Vagina (tissue), 2 donors: ENCODE data around the gene MPRIP. TPM values are rescaled to one million over a fixed set of nuclear protein-coding genes. Genes with fewer than 3 reads are reported as not detected.

Source experiments
- DNase-seq, 2 donors: peaks; one replicate each; pipeline ENCODE4 v3.0.0-alpha.2; 2017; ENCODE audit errors: extremely low spot score in 2 of 2
- H3K27ac ChIP-seq: fragments of 200-600 bp; sonication (generic); one replicate; pipeline ENCODE4 v1.5.1; 2019
- H3K27me3 ChIP-seq: fragments of 200-600 bp; sonication (generic); one replicate; pipeline ENCODE4 v1.5.1; 2019
- H3K36me3 ChIP-seq, 2 donors: fragments of 200-600 bp; sonication (generic); one replicate each; pipeline ENCODE4 v1.5.1; 2017 to 2019
- H3K4me1 ChIP-seq: fragments of 200-600 bp; sonication (generic); one replicate; pipeline ENCODE4 v1.5.1; 2019
- H3K4me3 ChIP-seq, 2 donors: fragments of 200-600 bp; sonication (generic); 1 replicate in 1 of 2; 2 replicates in 1 of 2; pipeline ENCODE4 v1.5.1; 2016 to 2019
- H3K9me3 ChIP-seq: fragments of 200-600 bp; sonication (generic); one replicate; pipeline ENCODE4 v1.5.1; 2019
- POLR2A ChIP-seq, 2 donors: fragments of 450-650 bp; IDR thresholded peaks; one replicate each; pipeline ENCODE4 v1.6.1; 2017; ENCODE audit warnings: antibody characterized with exemption in 2 of 2, mild to moderate bottlenecking in 2 of 2, moderate library complexity in 2 of 2
- POLR2AphosphoS5 ChIP-seq, 2 donors: sonication (generic); formaldehyde crosslinking; IDR thresholded peaks; one replicate each; pipeline ENCODE4 v1.9.0; 2017; ENCODE audit warnings: antibody characterized with exemption in 2 of 2, mild to moderate bottlenecking in 2 of 2, low read depth in 1 of 2; ENCODE audit not compliant: insufficient read depth in 1 of 2
- intact Hi-C: fragments of 100-400 bp; cut with DNase I; formaldehyde crosslinking; loops from one replicate; pipeline ENCODE4 v1.15.1; 2023
- total RNA-seq: library from RNA; depleted of rRNA; stranded (reverse); fragments of >200 nt; gene quantifications from one replicate; pipeline ENCODE4 v1.2.3, GENCODE V29; 2016
- TF ChIP-seq, protein P1 (sequence below), 3 experiments: fragments of 450-650 bp in 2 of 3; fragments of 200-600 bp in 1 of 3; sonication (generic) in 1 of 3; IDR thresholded peaks; one replicate each; pipeline ENCODE4 v1.5.1; 2017 to 2019; ENCODE audit warnings: antibody characterized with exemption in 3 of 3, mild to moderate bottlenecking in 2 of 3, moderate library complexity in 2 of 3

Gene MPRIP
- total RNA-seq, 1 donor from 2014 or later, result 202 TPM

DNA sequence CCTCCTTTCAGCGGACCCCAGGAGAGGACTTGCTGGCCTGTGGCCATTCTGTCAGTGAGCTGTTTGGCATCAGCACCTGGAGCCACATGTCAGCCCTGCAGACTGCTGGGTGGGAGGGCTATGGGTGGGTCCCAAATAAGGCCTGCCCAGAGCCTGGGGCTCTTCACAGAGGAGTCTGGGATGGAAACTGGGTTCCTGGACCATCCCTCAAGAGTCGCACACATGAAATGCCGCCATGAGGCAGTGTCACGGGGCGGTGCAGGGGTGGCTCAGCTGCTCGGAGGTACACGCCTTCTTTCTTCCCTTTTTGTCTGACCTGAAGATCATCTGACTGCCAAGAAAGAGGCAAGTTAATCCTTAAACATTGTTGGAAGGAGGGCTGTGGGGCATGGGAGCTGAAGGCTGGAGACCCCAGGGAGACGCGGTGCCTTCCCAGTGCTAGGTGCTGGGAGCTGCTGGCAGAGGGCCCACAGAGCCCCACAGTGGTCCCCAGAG lies 14.8 kb downstream of the MPRIP start:
- peaks cover 0 to 6% of the 10 kb centered on the region in 2 donors for H3K36me3 ChIP-seq
- no peaks in the 10 kb centered on the region for H3K9me3 ChIP-seq
- intact Hi-C loops, result no loop called here
- H3K4me3 ChIP-seq, result no peak overlapping the region
- H3K27ac ChIP-seq, result peak overlapping the region; percentile 70
- no peak for DNase-seq
- TF ChIP-seq POLR2AphosphoS5 (IDR thresholded peaks at IDR 0.05; ENCODE audit: insufficient read depth in 1 of 2, low read depth in 1 of 2) (no peak), POLR2A (IDR thresholded peaks at IDR 0.05) (no peak)
- TF ChIP-seq, protein P1, sequence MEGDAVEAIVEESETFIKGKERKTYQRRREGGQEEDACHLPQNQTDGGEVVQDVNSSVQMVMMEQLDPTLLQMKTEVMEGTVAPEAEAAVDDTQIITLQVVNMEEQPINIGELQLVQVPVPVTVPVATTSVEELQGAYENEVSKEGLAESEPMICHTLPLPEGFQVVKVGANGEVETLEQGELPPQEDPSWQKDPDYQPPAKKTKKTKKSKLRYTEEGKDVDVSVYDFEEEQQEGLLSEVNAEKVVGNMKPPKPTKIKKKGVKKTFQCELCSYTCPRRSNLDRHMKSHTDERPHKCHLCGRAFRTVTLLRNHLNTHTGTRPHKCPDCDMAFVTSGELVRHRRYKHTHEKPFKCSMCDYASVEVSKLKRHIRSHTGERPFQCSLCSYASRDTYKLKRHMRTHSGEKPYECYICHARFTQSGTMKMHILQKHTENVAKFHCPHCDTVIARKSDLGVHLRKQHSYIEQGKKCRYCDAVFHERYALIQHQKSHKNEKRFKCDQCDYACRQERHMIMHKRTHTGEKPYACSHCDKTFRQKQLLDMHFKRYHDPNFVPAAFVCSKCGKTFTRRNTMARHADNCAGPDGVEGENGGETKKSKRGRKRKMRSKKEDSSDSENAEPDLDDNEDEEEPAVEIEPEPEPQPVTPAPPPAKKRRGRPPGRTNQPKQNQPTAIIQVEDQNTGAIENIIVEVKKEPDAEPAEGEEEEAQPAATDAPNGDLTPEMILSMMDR (IDR thresholded peaks at IDR 0.05), result no peak
- H3K27me3 ChIP-seq, result no peaks in the 10 kb centered on the region
- peaks cover 95% of the 10 kb centered on the region for H3K4me1 ChIP-seq

DNA sequence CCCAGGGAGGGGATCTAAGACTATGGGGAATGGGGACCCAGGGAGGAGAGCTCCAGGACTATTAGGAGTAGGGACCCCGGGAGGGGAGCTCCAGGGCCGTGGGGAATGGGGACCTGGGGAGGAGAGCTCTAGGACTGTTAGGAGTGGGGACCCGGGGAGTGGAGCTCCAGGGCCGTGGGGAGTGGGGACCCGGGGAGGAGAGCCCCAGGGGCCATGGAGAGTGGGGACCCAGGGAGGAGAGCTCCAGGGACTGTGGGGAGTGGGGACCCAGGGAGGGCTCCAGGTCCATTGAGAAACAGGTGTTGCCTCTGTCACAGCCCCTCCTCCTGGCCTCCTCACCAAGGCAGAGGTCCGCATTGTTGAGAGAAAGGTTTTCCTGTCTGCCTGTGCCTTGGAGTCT lies 16.0 kb downstream of the MPRIP start:
- no peaks in the 10 kb centered on the region for H3K27me3 ChIP-seq
- peak overlapping the region; percentile 21 for H3K27ac ChIP-seq
- peaks cover 95% of the 10 kb centered on the region for H3K4me1 ChIP-seq
- H3K4me3 ChIP-seq, result no peak overlapping the region
- intact Hi-C loops, result no loop called here
- no peak for TF ChIP-seq POLR2A (IDR thresholded peaks at IDR 0.05)
- TF ChIP-seq, protein P1 (IDR thresholded peaks at IDR 0.05), result no peak
- TF ChIP-seq POLR2AphosphoS5 (IDR thresholded peaks at IDR 0.05; ENCODE audit: insufficient read depth in 1 of 2, low read depth in 1 of 2), result no peak
- H3K9me3 ChIP-seq, result no peaks in the 10 kb centered on the region
- H3K36me3 ChIP-seq, result peaks cover 0 to 6% of the 10 kb centered on the region in 2 donors
- no peak for DNase-seq

DNA sequence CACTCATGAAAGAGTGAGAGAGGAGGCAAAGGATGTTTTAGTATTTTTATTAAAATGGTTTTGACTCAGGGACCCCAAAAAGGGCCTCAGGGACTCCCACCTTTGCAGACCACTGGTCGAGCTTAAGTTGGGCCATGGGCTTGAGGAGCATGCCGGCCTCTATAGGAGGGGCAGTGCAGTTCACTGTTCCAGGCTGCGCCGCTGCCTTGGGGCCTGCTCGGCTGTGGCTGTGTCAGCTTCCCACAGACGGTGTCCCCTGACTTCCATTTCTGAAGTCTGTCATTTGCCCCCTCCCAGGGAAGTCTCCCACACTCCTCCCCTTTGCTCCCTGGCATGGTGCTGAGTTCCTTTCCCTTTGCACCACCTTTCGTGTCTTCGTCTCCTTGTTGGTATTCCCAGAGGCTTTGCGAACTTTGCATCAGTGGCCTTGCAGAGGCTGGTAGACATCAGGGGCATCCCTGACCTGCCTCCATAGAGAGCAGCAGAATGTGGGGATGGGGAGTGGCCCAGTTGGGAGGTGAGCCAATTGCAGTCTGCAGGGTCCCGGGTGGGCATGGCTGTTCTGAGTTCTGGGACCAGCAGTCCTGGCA lies 17.1 kb downstream of the MPRIP start:
- H3K4me1 ChIP-seq, result peaks cover 95% of the 10 kb centered on the region

DNA sequence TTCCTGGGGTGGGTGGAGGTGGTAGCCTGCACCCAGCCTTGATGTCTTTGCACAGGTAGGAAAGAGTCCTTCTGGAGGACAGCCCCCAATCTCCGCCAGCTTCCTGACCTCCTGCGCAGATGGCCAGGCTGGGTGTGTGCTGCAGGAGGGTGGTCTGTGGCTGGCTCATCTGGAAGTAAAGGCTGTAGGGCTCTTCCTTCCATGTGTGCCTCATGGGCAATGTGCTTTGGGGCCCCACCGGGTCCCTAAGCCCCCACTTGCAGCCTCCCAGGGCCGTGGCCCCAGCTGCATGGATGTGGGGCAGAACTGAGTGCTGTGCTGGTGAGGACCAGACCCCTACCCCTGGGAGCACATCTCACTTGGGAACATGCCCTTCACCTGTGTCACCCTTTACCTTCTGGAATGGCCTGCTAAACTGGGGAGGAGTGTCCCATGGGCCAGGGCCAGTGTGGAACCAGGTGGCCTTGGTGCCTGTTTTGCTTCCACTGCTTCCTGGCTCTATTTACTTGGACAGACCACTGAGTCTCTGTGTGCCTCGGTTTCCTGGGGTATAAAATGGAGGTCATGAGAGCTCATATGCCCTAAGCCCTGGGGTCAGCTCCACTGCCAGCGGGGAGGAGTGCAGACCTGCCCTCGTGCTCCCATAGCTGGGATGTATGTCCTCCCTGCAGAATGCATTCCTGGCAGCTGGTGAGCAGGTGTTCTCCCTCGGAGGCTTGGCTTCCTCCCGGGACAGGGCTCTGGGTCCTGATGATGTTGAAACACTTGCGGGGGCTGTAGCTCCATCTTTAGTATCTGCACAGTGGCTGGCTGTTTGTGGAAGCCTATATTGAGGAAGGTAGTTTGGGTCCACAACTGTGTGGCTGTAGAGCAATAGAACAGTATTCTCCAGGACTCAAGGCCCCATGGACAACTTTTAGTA lies 18.0 kb downstream of the MPRIP start:
- Histone ChIP-seq H3K4me3 (no peak overlapping the region), H3K9me3 (no peaks in the 10 kb centered on the region), H3K4me1 (peaks cover 96% of the 10 kb centered on the region), H3K27ac (no peak overlapping the region), H3K36me3 (peaks cover 0 to 6% of the 10 kb centered on the region in 2 donors), H3K27me3 (no peaks in the 10 kb centered on the region)
- no peak for DNase-seq
- intact Hi-C loops, result no loop called here
- TF ChIP-seq POLR2AphosphoS5 (IDR thresholded peaks at IDR 0.05; ENCODE audit: insufficient read depth in 1 of 2, low read depth in 1 of 2) (no peak), POLR2A (IDR thresholded peaks at IDR 0.05) (no peak)
- TF ChIP-seq, protein P1 (IDR thresholded peaks at IDR 0.05), result no peak

More for the DNA sequence above, 17.1 kb downstream of the MPRIP start:
- DNase-seq, result no peak
- intact Hi-C loops, result no loop called here
- peaks cover 0 to 6% of the 10 kb centered on the region in 2 donors for H3K36me3 ChIP-seq
- H3K27me3 ChIP-seq, result no peaks in the 10 kb centered on the region
- no peak overlapping the region for H3K4me3 ChIP-seq
- H3K27ac ChIP-seq, result no peak overlapping the region
- no peaks in the 10 kb centered on the region for H3K9me3 ChIP-seq
- TF ChIP-seq, protein P1 (IDR thresholded peaks at IDR 0.05), result no peak
- no peak for TF ChIP-seq POLR2A (IDR thresholded peaks at IDR 0.05)
- no peak for TF ChIP-seq POLR2AphosphoS5 (IDR thresholded peaks at IDR 0.05; ENCODE audit: insufficient read depth in 1 of 2, low read depth in 1 of 2)
